ENCODE data around the gene CSF2RB. TPM values are rescaled to one million over a fixed set of nuclear protein-coding genes. Genes with fewer than 3 reads are reported as not detected.

CSF2RB gene
- total RNA-seq, 4 donors from 2014 or later = 1.2 to 9.7 (median 6.0) TPM

DNA sequence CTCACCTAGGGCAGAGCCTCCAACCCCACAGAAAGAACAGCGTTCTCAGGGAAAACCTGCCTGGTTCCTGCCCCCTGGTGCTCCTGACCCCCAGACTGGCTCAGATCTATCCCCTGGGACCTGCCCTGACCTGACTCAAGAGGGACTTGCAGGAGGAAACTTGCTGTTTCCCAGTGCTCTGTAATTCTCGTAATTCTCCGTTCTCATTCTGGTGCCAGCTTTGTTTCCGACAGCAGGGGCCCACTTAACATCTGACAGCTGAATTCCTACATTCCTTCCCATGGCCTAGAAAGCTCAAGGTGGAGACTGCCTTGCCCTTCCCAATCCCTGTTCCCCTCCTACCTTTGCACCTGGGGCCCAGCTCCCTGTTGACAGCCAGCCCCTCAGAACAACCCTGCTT is 12.5 kb upstream of the CSF2RB start:
- no peaks in the 10 kb centered on the region for H3K4me1 ChIP-seq
- peak overlapping the region; percentile 7 to 62 (median 51) for H3K27ac ChIP-seq
- 63% methylated on average over 4 of the region's 4 CpGs; no CpG with 5 or more reads in 1 of the 2 donors for WGBS, 2 donors (ENCODE audit: low coverage in 1 of 2)
- DNase-seq = no peak
- intact Hi-C loops (cut with DNase I; ENCODE audit: low total_unique reads) (no loop called here), in situ Hi-C loops (cut with MboI; ENCODE audit: low pct_ligation_motif_present in 1 of 4, low pct_unique_long_range_greater_than_20kb in 1 of 4, low sequenced_read_pairs in 3 of 4) (no loop called here)
- TF ChIP-seq POLR2AphosphoS5 (IDR thresholded peaks at IDR 0.05) = no peak
- H3K27me3 ChIP-seq = peaks cover 6% of the 10 kb centered on the region
- no peaks in the 10 kb centered on the region for H3K9me3 ChIP-seq
- H3K4me3 ChIP-seq = no peak overlapping the region
- no peaks in the 10 kb centered on the region for H3K36me3 ChIP-seq

DNA sequence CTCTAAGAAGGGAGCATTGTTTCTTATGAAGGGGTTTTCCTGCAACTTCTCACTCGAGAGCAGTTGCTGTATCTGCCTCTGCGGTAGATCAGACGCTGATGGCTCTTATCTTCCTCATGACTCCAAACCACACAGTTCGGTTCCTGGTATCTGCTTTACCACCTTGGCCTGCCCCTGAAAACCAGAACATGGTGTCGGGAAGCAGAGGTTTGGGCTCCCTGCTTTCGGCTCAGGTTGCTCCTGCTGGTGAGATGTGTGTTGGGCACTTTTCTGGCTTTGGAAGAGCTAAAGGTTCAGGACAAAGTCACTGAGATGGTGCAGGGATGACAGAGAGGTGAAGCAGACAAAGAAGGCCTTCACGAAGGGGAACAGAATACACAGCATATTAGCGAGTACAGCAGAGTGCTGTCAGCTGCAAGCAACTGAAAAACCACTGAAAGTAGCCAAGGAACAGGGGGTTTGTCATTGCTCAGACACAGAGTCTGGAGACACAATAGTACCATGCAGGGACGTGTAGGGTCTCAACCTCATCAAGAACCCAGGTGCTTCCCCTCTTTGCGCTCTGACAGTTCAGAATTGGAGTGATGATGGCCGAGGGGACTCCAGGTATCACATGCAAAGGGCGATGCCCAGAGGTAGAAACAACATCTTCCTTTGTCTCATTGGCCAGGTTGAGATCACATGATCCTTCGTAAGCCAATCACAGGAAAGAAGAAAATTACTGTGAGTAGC is 11.9 kb upstream of the CSF2RB start:
- 72 to 92% methylated on average over 8 to 13 of the region's 13 CpGs for WGBS, 2 donors (ENCODE audit: low coverage in 1 of 2)
- in situ Hi-C loops (cut with MboI; ENCODE audit: low pct_ligation_motif_present in 1 of 4, low pct_unique_long_range_greater_than_20kb in 1 of 4, low sequenced_read_pairs in 3 of 4) = no loop called here

DNA sequence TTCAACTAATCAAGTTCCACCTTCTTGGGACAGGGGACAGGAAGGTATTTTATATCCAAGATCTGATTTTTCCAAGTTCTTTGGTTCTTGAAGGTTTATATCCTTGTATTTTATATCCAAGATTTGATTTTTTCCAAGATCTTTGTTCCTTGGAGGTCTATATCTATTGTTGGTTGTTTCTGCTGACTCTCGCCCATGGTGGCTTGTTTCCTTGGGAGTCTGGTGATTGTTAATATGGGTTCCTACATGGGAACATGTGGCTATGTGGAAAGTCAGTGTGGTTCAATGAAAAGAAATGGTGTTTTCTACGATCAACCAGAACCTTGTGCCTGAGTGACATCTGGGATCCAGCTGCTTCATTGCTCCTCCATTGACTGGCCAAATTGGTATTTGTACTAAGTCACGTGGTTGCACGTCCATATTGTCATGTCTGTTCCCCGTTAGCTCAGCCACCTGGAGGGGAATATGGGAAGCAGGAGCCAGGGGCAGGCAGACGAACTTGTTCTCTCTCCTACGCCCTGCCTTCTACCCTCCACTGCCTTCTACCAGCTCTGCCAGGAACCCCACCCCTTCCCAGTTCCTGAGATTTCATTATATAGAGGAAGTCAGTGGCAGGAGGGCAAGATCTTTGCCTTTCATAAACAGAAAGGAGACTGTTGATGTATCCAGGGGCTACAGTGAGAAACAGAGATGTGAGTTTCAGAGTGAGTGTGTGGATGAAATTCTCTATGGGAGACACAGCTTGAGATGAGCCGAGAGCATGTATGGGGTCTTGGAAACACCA is 11.1 kb upstream of the CSF2RB start:
- 55 to 72% methylated on average over 5 to 8 of the region's 8 CpGs for WGBS, 2 donors (ENCODE audit: low coverage in 1 of 2)
- in situ Hi-C loops (cut with MboI; ENCODE audit: low pct_ligation_motif_present in 1 of 4, low pct_unique_long_range_greater_than_20kb in 1 of 4, low sequenced_read_pairs in 3 of 4) = no loop called here
- intact Hi-C loops (cut with DNase I; ENCODE audit: low total_unique reads) = no loop called here
- DNase-seq = no peak
- Histone ChIP-seq H3K36me3 (no peaks in the 10 kb centered on the region), H3K9me3 (no peaks in the 10 kb centered on the region), H3K27ac (peak overlapping the region in 2 of 4 donors; percentile 52 to 62), H3K4me1 (no peaks in the 10 kb centered on the region), H3K27me3 (peaks cover 6% of the 10 kb centered on the region), H3K4me3 (no peak overlapping the region)
- no peak for TF ChIP-seq POLR2A (IDR thresholded peaks at IDR 0.05)
- no peak for TF ChIP-seq POLR2AphosphoS5 (IDR thresholded peaks at IDR 0.05)
- no peak for TF ChIP-seq EP300 (IDR thresholded peaks at IDR 0.05; ENCODE audit: low read depth)
- TF ChIP-seq CTCF (IDR thresholded peaks at IDR 0.05) = no peak

More for the DNA sequence above, 11.9 kb upstream of the CSF2RB start:
- intact Hi-C loops (cut with DNase I; ENCODE audit: low total_unique reads) = no loop called here
- no peaks in the 10 kb centered on the region for H3K36me3 ChIP-seq
- DNase-seq = peak; percentile 35
- no peaks in the 10 kb centered on the region for H3K4me1 ChIP-seq
- no peak for TF ChIP-seq EP300 (IDR thresholded peaks at IDR 0.05; ENCODE audit: low read depth)
- no peak for TF ChIP-seq POLR2A (IDR thresholded peaks at IDR 0.05)
- no peak for TF ChIP-seq CTCF (IDR thresholded peaks at IDR 0.05)
- TF ChIP-seq POLR2AphosphoS5 (IDR thresholded peaks at IDR 0.05) = no peak
- no peak overlapping the region for H3K4me3 ChIP-seq
- H3K27ac ChIP-seq = peak overlapping the region; percentile 7 to 62 (median 51)
- no peaks in the 10 kb centered on the region for H3K9me3 ChIP-seq
- H3K27me3 ChIP-seq = peaks cover 6% of the 10 kb centered on the region

DNA sequence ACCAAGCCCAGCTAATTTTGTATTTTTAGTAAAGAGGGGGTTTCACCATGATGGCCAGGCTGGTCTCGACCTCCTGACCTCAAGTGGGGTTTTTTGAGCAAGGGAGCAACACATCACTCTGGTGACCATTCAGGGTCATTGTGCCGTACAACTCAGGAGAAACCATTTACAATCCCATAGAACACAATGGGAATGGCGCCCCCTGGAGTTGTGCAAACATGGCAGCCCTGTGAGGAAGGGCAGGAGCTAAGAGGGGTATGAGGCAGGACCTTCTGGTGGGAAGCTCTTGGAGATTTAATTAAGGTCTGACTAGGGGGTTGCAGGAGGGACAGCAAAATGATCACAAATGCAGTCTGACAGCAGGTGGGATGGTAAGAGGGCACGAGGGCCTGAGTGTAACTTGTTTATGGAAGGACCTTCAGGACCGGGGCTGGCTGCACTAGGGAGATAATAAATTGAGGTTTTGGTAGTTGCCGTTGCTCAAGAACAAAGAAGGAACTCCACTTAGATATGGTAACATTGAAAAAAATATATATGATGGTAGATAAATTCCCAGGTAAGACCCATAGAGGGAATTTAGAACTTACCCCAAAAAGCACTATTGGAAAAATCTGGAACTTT is 9.1 kb upstream of the CSF2RB start:
- intact Hi-C loops (cut with DNase I; ENCODE audit: low total_unique reads) = no loop called here
- Histone ChIP-seq H3K4me1 (no peaks in the 10 kb centered on the region), H3K27ac (no peak overlapping the region), H3K4me3 (no peak overlapping the region), H3K9me3 (no peaks in the 10 kb centered on the region), H3K36me3 (no peaks in the 10 kb centered on the region), H3K27me3 (no peaks in the 10 kb centered on the region)
- no peak for TF ChIP-seq CTCF (IDR thresholded peaks at IDR 0.05)
- TF ChIP-seq EP300 (IDR thresholded peaks at IDR 0.05; ENCODE audit: low read depth) = no peak
- TF ChIP-seq POLR2AphosphoS5 (IDR thresholded peaks at IDR 0.05) = no peak
- TF ChIP-seq POLR2A (IDR thresholded peaks at IDR 0.05) = no peak
- in situ Hi-C loops (cut with MboI; ENCODE audit: low pct_ligation_motif_present in 1 of 4, low pct_unique_long_range_greater_than_20kb in 1 of 4, low sequenced_read_pairs in 3 of 4) = no loop called here
- no peak for DNase-seq
- 70% methylated on average over 4 to 6 of the region's 6 CpGs for WGBS, 2 donors (ENCODE audit: low coverage in 1 of 2)
